B cell (primary cell): ENCODE results near the gene PSG1. TPM values are rescaled to one million over a fixed set of nuclear protein-coding genes. Genes with fewer than 3 reads are reported as not detected.
"Not testable (repeated sequence)": the region's sequence is repeated elsewhere in the genome, so short reads cannot be mapped to it uniquely, and the experiment has no call there.

Source experiments
- ATAC-seq: fragments of 200-7000 bp; cut with Tn5 transposase; one replicate; pipeline ENCODE4 v1.10.0; 2021; ENCODE audit warnings: low read depth, mild to moderate bottlenecking, moderate number of reproducible peaks, moderate library complexity
- CTCF ChIA-PET: fragments of 350-600 bp; sonication (Branson Sonifier 250); formaldehyde crosslinking; loops from one replicate; lab custom pipeline; 2021; ENCODE audit warnings: antibody characterized with exemption, inconsistent platforms; lab: Charles Lee
- POLR2A ChIA-PET: fragments of 350-600 bp; sonication (Branson Sonifier 250); formaldehyde crosslinking; loops from one replicate; lab custom pipeline; 2021; ENCODE audit warnings: antibody characterized with exemption; lab: Charles Lee
- DNase-seq: peaks from one replicate; pipeline ENCODE4 v3.0.0; 2013
- H2AFZ ChIP-seq: 2 replicates; pipeline ENCODE4 v1.6.1; 2012; ENCODE audit warnings: mild to moderate bottlenecking, low read depth, low read length; ENCODE audit not compliant: insufficient read depth, poor library complexity, severe bottlenecking
- H3K27ac ChIP-seq, 2 donors: 1 replicate in 1 of 2; 2 replicates in 1 of 2; pipeline ENCODE4 v1.5.1; 2012 to 2013; ENCODE audit warnings: low read length in 2 of 2, mild to moderate bottlenecking in 2 of 2, moderate library complexity in 1 of 2
- H3K27me3 ChIP-seq, 4 experiments: fragments of 200-600 bp in 1 of 4; sonication (generic) in 1 of 4; replicated peaks in 1 of 4; 1 replicate in 2 of 4; 2 replicates in 2 of 4; pipeline versions ENCODE4 v1.6.1 to v1.7.0; 2013 to 2016; ENCODE audit warnings: low read length in 3 of 4, mild to moderate bottlenecking in 2 of 4, mixed read lengths in 1 of 4, moderate library complexity in 1 of 4; ENCODE audit not compliant: insufficient read depth in 4 of 4, control insufficient read depth in 3 of 4; ENCODE audit errors: control extremely low read depth in 1 of 4
- H3K36me3 ChIP-seq, 2 experiments: replicated peaks in 1 of 2; 1 replicate in 1 of 2; 2 replicates in 1 of 2; pipeline versions ENCODE4 v1.6.1 to v1.7.1; 2013; ENCODE audit warnings: low read length in 1 of 2; ENCODE audit not compliant: insufficient read depth in 2 of 2, control insufficient read depth in 1 of 2; ENCODE audit errors: control extremely low read depth in 1 of 2, extremely low read depth in 1 of 2
- H3K4me1 ChIP-seq, 2 donors: fragments of 200-600 bp in 1 of 2; sonication (generic) in 1 of 2; 1 replicate in 1 of 2; 2 replicates in 1 of 2; pipeline versions ENCODE4 v1.5.1 to v1.6.1; 2013 to 2017; ENCODE audit warnings: low read length in 2 of 2; ENCODE audit not compliant: control insufficient read depth in 2 of 2, insufficient read depth in 2 of 2
- H3K4me2 ChIP-seq: replicated peaks from 2 replicates; pipeline ENCODE3; 2012; ENCODE audit warnings: mild to moderate bottlenecking, low read depth, low read length; ENCODE audit not compliant: poor library complexity, severe bottlenecking
- H3K4me3 ChIP-seq, 5 experiments: fragments of 200-600 bp in 1 of 5; sonication (generic) in 1 of 5; 1 replicate in 3 of 5; 2 replicates in 2 of 5; pipeline versions ENCODE4 v1.5.1 to v1.7.0; 2011 to 2016; ENCODE audit warnings: low read length in 4 of 5, mild to moderate bottlenecking in 4 of 5, low read depth in 2 of 5, control low read depth in 1 of 5, moderate library complexity in 1 of 5; ENCODE audit not compliant: insufficient read depth in 1 of 5; ENCODE audit errors: control extremely low read depth in 1 of 5, extremely low read depth in 1 of 5
- H3K79me2 ChIP-seq: fragments of 200-600 bp; sonication (generic); one replicate; pipeline ENCODE4 v1.6.0; 2016; ENCODE audit warnings: low read length; ENCODE audit not compliant: control insufficient read depth, insufficient read depth
- H3K9ac ChIP-seq: fragments of 200-600 bp; sonication (generic); 2 replicates; pipeline ENCODE4 v1.6.1; 2017; ENCODE audit warnings: mild to moderate bottlenecking, low read length, moderate library complexity
- H3K9me3 ChIP-seq, 3 donors: one replicate each; pipeline versions ENCODE4 v1.6.1 to v1.7.1; 2013; ENCODE audit warnings: low read length in 2 of 3; ENCODE audit not compliant: control insufficient read depth in 2 of 3, insufficient read depth in 1 of 3; ENCODE audit errors: control extremely low read depth in 1 of 3
- H4K20me1 ChIP-seq: 2 replicates; pipeline ENCODE4 v1.6.0; 2012; ENCODE audit warnings: mild to moderate bottlenecking, low read length; ENCODE audit not compliant: insufficient read depth, control insufficient read depth, poor library complexity, severe bottlenecking
- H3K27ac Mint-ChIP-seq: one replicate; pipeline ENCODE4 v1.8.0; 2021; ENCODE audit warnings: mixed read lengths
- H3K27me3 Mint-ChIP-seq: one replicate; pipeline ENCODE4 v1.8.0; 2021; ENCODE audit warnings: mixed read lengths
- H3K4me1 Mint-ChIP-seq: one replicate; pipeline ENCODE4 v1.8.0; 2021; ENCODE audit warnings: mixed read lengths
- H3K4me3 Mint-ChIP-seq: one replicate; pipeline ENCODE4 v1.8.0; 2021; ENCODE audit warnings: mixed read lengths
- H3K9me3 Mint-ChIP-seq: one replicate; pipeline ENCODE4 v1.8.0; 2022; ENCODE audit warnings: mixed read lengths; ENCODE audit not compliant: insufficient read depth
- WGBS: methylation state at CpG from one replicate; pipeline ENCODE4 v1.1.5; 2013; ENCODE audit warnings: missing lambda C conversion rate; ENCODE audit not compliant: insufficient coverage; 5-methylcytosine and 5-hydroxymethylcytosine counted together
- intact Hi-C: fragments of 100-400 bp; cut with micrococcal nuclease; formaldehyde crosslinking; loops from one replicate; pipeline ENCODE4 v1.10.0; 2022
- polyA plus RNA-seq: library from polyadenylated mRNA; depleted of rRNA; stranded (reverse); fragments of >200 nt; gene quantifications from 2 replicates; pipeline ENCODE4 v1.2.3, GENCODE V29; 2012
- total RNA-seq, 2 donors: library from RNA; stranded (reverse); fragments of 120-200 nt in 1 of 2; gene quantifications; 1 replicate in 1 of 2; 2 replicates in 1 of 2; pipeline versions ENCODE4 v1.2.3 to v1.2.4, GENCODE V29; 2013 to 2022

The PSG1 gene
- total and polyA plus RNA-seq, 2 donors (not counting 1 experiment from before 2014, with no cell fraction given), result not detected

DNA sequence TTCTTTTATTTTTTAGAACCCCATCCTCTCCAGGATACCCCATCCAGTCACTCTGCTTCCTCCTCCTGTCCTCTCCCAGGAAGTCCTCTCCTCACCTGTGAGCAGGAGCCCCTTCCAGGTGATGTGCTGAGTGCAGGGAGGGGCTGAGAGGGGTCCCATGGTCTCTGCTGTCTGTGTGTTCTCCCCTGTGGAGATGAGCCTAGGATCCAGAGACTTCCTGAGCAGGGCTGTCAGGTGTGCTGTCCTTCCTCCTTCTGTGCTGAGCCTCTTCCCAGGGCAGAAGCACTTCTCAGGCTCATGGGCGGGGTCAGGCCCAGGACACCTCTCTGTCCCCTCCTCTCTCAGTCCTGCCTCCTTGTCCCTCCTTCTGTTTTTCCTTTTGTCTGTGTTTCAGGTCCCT is 38.1 kb upstream of the PSG1 start, which contains the start of gene PSG6:
Gene PSG6 (minus strand): TSS at position 261 of the 400 bp plus-strand sequence. CDS start 102 bp downstream, at position 159.
- H3K4me3 ChIP-seq, H2AFZ ChIP-seq, H3K9me3 ChIP-seq, H3K9ac ChIP-seq, H3K4me2 ChIP-seq, H3K4me1 Mint-ChIP-seq, DNase-seq, H3K27me3 ChIP-seq, H3K27ac ChIP-seq, ATAC-seq, H3K79me2 ChIP-seq, intact Hi-C loops, H3K4me1 ChIP-seq, H3K27ac Mint-ChIP-seq, H3K4me3 Mint-ChIP-seq, CTCF ChIA-PET, H3K36me3 ChIP-seq, POLR2A ChIA-PET, H3K27me3 Mint-ChIP-seq, H3K9me3 Mint-ChIP-seq, H4K20me1 ChIP-seq: not testable (repeated sequence)
- WGBS, result no CpG with 5 or more reads among the region's 1 CpG

DNA sequence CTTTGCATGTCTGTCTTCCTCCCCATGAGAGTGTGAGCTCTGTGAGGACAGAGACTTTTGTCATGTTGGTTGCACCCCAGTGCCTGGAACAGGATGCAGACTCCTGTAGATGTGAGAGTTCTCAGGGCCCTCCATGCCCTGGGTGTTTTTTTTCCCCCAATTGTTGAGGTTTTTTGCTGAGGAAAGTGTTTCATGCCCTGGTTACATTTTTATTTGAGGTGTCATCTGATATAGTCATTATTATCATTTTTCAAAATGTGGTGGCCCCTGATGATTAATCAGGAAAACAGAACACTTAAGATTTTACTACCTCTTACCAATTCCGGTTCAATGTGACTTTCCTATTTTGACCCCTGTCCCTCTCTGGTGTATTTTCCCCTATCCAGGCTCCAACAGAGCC is 37.4 kb upstream of the PSG1 start:
- POLR2A ChIA-PET, H3K79me2 ChIP-seq, DNase-seq, H3K4me3 Mint-ChIP-seq, H3K27ac Mint-ChIP-seq, H3K4me1 Mint-ChIP-seq, ATAC-seq, H3K27me3 Mint-ChIP-seq, H3K9me3 ChIP-seq, H3K27me3 ChIP-seq, H3K4me2 ChIP-seq, H3K27ac ChIP-seq, H3K9ac ChIP-seq, H3K4me1 ChIP-seq, H3K36me3 ChIP-seq, H3K4me3 ChIP-seq, H4K20me1 ChIP-seq, CTCF ChIA-PET, H3K9me3 Mint-ChIP-seq, intact Hi-C loops, H2AFZ ChIP-seq: not testable (repeated sequence)
- no CpG with 5 or more reads among the region's 1 CpG for WGBS

GRCh38 chr19:42913516-42913915 is 34.0 kb upstream of the PSG1 start:
- 100% methylated on average over 2 of the region's 5 CpGs for WGBS
- H3K4me1 ChIP-seq, H3K27ac ChIP-seq, CTCF ChIA-PET, H3K27me3 ChIP-seq, H3K79me2 ChIP-seq, POLR2A ChIA-PET, H3K4me3 Mint-ChIP-seq, H3K27me3 Mint-ChIP-seq, H3K9ac ChIP-seq, H3K36me3 ChIP-seq, H3K9me3 Mint-ChIP-seq, H3K4me1 Mint-ChIP-seq, H3K27ac Mint-ChIP-seq, H3K4me2 ChIP-seq, H2AFZ ChIP-seq, ATAC-seq, H3K9me3 ChIP-seq, intact Hi-C loops, DNase-seq, H3K4me3 ChIP-seq, H4K20me1 ChIP-seq: not testable (repeated sequence)

- H2AFZ ChIP-seq, H3K4me1 ChIP-seq, H3K4me1 Mint-ChIP-seq, H3K27me3 ChIP-seq, CTCF ChIA-PET, DNase-seq, H3K79me2 ChIP-seq, H3K9me3 ChIP-seq, ATAC-seq, H3K4me2 ChIP-seq, H3K9me3 Mint-ChIP-seq, intact Hi-C loops, H3K27me3 Mint-ChIP-seq, POLR2A ChIA-PET, H3K27ac ChIP-seq, H3K27ac Mint-ChIP-seq, H3K9ac ChIP-seq, H3K4me3 Mint-ChIP-seq, H3K4me3 ChIP-seq, H4K20me1 ChIP-seq, H3K36me3 ChIP-seq: not testable (repeated sequence)
- 93% methylated on average over 3 of the region's 4 CpGs for WGBS
Measured at GRCh38 chr19:42912941-42913340, 33.4 kb upstream of the PSG1 start.
